ENCODE data around the gene TMEM223. TPM values are rescaled to one million over a fixed set of nuclear protein-coding genes. Genes with fewer than 3 reads are reported as not detected.
"Not testable (repeated sequence)": the region's sequence is repeated elsewhere in the genome, so short reads cannot be mapped to it uniquely, and the experiment has no call there.

Gene TMEM223
- total and polyA plus RNA-seq, 8 donors = 0.89 to 28.2 (median 12.5) TPM; not detected in 1

DNA sequence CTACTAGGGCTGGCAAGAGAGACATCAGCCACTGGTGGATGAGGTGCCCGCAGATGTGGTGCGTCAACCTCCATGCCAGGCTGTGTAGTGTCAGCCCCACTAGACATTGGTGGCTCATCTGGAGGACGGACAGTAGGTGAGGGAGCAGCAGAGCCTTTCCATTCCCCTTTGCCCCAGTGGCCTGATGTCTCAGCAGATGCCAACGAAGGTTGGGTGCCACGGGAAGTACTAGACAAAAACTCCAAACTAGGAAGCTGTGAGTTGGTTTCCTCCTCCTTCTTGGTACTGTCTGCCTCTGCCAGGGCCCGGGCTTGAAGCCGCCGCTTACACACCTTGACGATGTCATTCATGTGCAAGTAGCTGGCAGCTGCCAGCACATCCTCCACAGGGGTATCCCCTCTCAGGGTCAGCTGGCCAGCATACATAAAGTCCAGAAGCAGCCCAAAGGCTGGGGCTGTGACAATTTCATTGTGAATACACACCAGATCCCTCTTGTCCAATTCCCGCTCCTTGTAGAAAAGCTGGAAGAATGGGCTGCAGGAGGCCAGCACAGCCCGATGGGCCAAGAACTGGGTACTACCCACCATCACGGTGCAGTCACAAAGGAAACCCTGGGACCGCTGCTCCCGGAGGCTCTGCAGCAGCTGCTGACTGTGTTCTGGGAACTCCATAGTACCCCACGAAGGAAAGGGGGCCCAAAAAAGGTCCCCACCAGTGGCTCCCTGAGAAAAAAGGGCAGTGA lies 38.6 kb downstream of the TMEM223 start:
- Histone ChIP-seq H3K9me3 (no peaks in the 10 kb centered on the region), H3K27ac (peak overlapping the region; percentile 92 to 94 (median 93)), H3K4me3 (peak overlapping the region; percentile 47 to 67 (median 58)), H3K4me1 (peaks cover 16 to 62% (median 45%) of the 10 kb centered on the region in 4 donors), H3K27me3 (no peaks in the 10 kb centered on the region), H3K36me3 (peaks cover 3 to 28% (median 22%) of the 10 kb centered on the region in 4 donors)
- no peak for DNase-seq
- intact Hi-C loops (cut with DNase I; ENCODE audit: low total_unique reads) = no loop called here
- TF ChIP-seq, protein P1, sequence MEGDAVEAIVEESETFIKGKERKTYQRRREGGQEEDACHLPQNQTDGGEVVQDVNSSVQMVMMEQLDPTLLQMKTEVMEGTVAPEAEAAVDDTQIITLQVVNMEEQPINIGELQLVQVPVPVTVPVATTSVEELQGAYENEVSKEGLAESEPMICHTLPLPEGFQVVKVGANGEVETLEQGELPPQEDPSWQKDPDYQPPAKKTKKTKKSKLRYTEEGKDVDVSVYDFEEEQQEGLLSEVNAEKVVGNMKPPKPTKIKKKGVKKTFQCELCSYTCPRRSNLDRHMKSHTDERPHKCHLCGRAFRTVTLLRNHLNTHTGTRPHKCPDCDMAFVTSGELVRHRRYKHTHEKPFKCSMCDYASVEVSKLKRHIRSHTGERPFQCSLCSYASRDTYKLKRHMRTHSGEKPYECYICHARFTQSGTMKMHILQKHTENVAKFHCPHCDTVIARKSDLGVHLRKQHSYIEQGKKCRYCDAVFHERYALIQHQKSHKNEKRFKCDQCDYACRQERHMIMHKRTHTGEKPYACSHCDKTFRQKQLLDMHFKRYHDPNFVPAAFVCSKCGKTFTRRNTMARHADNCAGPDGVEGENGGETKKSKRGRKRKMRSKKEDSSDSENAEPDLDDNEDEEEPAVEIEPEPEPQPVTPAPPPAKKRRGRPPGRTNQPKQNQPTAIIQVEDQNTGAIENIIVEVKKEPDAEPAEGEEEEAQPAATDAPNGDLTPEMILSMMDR (IDR thresholded peaks at IDR 0.05) = no peak
- TF ChIP-seq EP300 (IDR thresholded peaks at IDR 0.05) (no peak), POLR2A (IDR thresholded peaks at IDR 0.05) (no peak), POLR2AphosphoS5 (IDR thresholded peaks at IDR 0.05) (no peak)
- 46 to 76% (median 64%) methylated on average over 12 to 15 of the region's 15 CpGs for WGBS, 5 donors

DNA sequence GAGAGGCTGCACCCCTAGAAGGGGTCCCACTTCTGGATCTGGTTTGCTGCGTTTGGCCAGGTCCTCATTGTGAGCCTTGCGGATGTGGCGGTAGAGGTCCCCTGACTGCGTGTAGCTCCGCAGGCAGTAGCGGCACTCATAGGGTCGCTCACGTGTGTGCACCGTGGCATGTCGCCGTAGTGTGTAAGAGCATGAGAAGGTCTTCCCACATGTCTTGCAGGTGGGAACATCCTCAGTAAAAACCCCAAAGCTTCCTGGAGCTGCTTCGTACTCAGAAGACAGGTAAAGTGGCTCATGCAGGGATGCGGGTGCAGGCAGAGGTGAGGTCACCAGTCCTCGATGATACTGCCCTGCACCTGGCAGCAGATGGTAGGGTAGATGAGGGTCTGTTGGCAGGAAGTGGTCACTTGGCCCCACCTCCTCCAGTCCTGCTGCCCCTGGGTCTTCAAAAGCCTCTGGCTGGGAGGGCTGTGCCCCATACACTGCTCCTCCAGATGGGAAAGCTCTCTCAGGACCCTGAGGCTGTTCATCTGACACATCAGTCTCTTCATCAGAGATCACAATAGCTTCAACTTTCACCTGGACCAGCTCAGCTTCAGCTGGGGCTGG lies 39.5 kb downstream of the TMEM223 start:
- 94 to 96% (median 95%) methylated on average over 5 to 14 of the region's 14 CpGs for WGBS, 5 donors
- H3K27me3 ChIP-seq = no peaks in the 10 kb centered on the region
- peaks cover 16 to 64% (median 45%) of the 10 kb centered on the region in 4 donors for H3K4me1 ChIP-seq
- intact Hi-C loops (cut with DNase I; ENCODE audit: low total_unique reads) = no loop called here
- TF ChIP-seq POLR2AphosphoS5 (IDR thresholded peaks at IDR 0.05) (no peak), POLR2A (IDR thresholded peaks at IDR 0.05) (no peak), EP300 (IDR thresholded peaks at IDR 0.05) (no peak)
- TF ChIP-seq, protein P1 (IDR thresholded peaks at IDR 0.05) = no peak
- peaks cover 3 to 28% (median 22%) of the 10 kb centered on the region in 4 donors for H3K36me3 ChIP-seq
- peak overlapping the region in 1 of 5 donors; percentile 94 for H3K27ac ChIP-seq
- no peak for DNase-seq
- no peaks in the 10 kb centered on the region for H3K9me3 ChIP-seq
- no peak overlapping the region for H3K4me3 ChIP-seq

DNA sequence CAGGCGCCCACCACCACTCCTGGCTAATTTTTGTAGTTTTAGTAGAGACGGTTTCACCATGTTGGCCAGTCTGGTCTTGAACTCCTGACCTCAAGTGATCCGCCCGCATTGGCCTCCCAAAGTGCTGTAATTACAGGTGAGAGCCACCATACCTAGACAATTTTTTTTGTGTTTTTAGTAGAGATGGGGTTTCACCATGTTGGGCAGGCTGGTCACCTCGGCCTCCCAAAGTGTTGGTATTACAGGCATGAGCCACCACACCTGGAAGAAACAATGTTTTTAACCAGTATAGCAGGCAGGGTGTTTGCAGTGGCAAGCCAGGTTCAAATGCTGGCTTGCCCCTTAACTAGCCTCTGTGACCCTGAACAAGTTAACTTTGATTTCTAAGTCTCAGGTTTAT lies 41.9 kb downstream of the TMEM223 start:
- DNase-seq; H3K27me3 ChIP-seq; H3K4me3 ChIP-seq; intact Hi-C loops (cut with DNase I; ENCODE audit: low total_unique reads); H3K9me3 ChIP-seq: not testable (repeated sequence)
- Histone ChIP-seq H3K36me3 (peaks cover 3 to 28% (median 22%) of the 10 kb centered on the region in 4 donors), H3K4me1 (peaks cover 16 to 62% (median 45%) of the 10 kb centered on the region in 4 donors), H3K27ac (peak overlapping the region in 4 of 5 donors; percentile 19 to 66 (median 46))
- 86 to 98% (median 95%) methylated on average over 5 of the region's 5 CpGs for WGBS, 5 donors

DNA sequence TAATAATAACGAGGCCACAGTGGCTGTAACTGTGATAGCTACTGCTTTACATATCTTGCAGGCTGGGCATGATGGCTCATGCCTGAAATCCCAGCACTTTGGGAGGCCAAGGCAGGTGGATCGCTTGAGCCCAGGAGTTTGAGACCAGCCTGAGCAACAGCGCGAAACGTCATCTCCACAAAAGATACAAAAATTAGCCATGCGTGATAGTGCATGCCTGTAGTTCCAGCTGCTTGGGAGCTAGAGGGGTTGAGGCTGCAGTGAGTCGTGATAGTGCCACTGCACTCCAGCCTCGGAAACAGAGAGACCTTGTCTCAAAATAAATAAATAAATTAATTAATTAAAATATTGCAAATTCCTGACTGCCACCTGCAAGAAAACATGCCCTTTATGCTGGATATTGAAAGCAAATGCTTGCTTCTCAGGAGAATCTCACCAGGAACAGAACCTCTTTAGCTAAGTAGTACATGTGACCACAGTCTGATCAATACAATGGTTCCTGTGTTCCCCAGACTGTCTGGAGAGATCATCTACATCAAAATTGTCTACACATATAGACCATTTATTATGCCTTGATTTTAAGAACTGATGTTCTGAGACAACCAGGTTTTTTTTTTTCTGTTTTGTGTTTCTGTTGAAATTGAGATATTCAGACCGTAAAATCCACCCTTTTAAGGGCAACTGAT lies 44.2 kb downstream of the TMEM223 start:
- intact Hi-C loops (cut with DNase I; ENCODE audit: low total_unique reads) = no loop called here
- Histone ChIP-seq H3K36me3 (peaks cover 3 to 24% (median 19%) of the 10 kb centered on the region in 4 donors), H3K27ac (no peak overlapping the region), H3K27me3 (no peaks in the 10 kb centered on the region), H3K9me3 (no peaks in the 10 kb centered on the region), H3K4me3 (no peak overlapping the region), H3K4me1 (peaks cover 7 to 46% (median 28%) of the 10 kb centered on the region in 4 donors)
- no peak for DNase-seq
- no peak for TF ChIP-seq POLR2AphosphoS5 (IDR thresholded peaks at IDR 0.05)
- TF ChIP-seq POLR2A (IDR thresholded peaks at IDR 0.05) = no peak
- TF ChIP-seq, protein P1 (IDR thresholded peaks at IDR 0.05) = no peak
- no peak for TF ChIP-seq EP300 (IDR thresholded peaks at IDR 0.05)
- WGBS, 5 donors = 67 to 76% (median 70%) methylated on average over 9 of the region's 9 CpGs

Small RNAs within 50 kb of the gene (small RNA-seq; reads per million reads assigned to genes)
- gene MIR6514 (0.30 to 0.77 (median 0.46) reads per million in 4 donors), gene RNU6-118P (0 reads per million in 4 donors)

Other genes starting within 250 kb of the TMEM223 start
Only the 30 nearest of the 31 such genes appear.
- gene EEF1G, start 218.1 kb downstream of the TMEM223 start, total RNA-seq = 1,000 to 10,000 TPM in 1 of 5 donors, 100 to 1,000 TPM in 4; 671 to 1,412 (median 779) TPM
- gene EEF1G, start 218.1 kb downstream of the TMEM223 start, polyA plus RNA-seq = 1,000 to 10,000 TPM; 1,415 to 1,760 (median 1,525) TPM
- 10 to 100 TPM in 3 of 5 donors, 1 to 10 TPM in 2; 6.1 to 36.2 (median 12.3) TPM for gene TUT1, start 200.5 kb downstream of the TMEM223 start, total RNA-seq
- 10 to 100 TPM; 13.3 to 18.9 (median 16.3) TPM for gene TUT1, start 200.5 kb downstream of the TMEM223 start, polyA plus RNA-seq
- gene MTA2, start 190.1 kb downstream of the TMEM223 start, total RNA-seq = 100 to 1,000 TPM in 1 of 5 donors, 10 to 100 TPM in 4; 53.9 to 110 (median 85.3) TPM
- 10 to 100 TPM; 32.8 to 44.6 (median 34.7) TPM for gene MTA2, start 190.1 kb downstream of the TMEM223 start, polyA plus RNA-seq
- 100 to 1,000 TPM in 1 of 5 donors, 10 to 100 TPM in 4; 24.4 to 112 (median 51.8) TPM for gene EML3, start 179.2 kb downstream of the TMEM223 start, total RNA-seq
- 10 to 100 TPM; 68.1 to 71.3 (median 69.2) TPM for gene EML3, start 179.2 kb downstream of the TMEM223 start, polyA plus RNA-seq
- 1 to 10 TPM in 3 of 5 donors, under 1 TPM in 1, not detected in 1; 0.29 to 5.8 (median 2.8) TPM for gene ROM1, start 178.7 kb downstream of the TMEM223 start, total RNA-seq
- gene ROM1, start 178.7 kb downstream of the TMEM223 start, polyA plus RNA-seq = 10 to 100 TPM in 1 of 3 donors, 1 to 10 TPM in 2; 4.6 to 13.0 (median 5.1) TPM
- gene B3GAT3, start 170.0 kb downstream of the TMEM223 start, total RNA-seq = 10 to 100 TPM in 4 of 5 donors, 1 to 10 TPM in 1; 5.2 to 50.8 (median 13.8) TPM
- 10 to 100 TPM; 18.5 to 38.8 (median 27.6) TPM for gene B3GAT3, start 170.0 kb downstream of the TMEM223 start, polyA plus RNA-seq
- 100 to 1,000 TPM in 2 of 5 donors, 10 to 100 TPM in 3; 66.0 to 155 (median 95.5) TPM for gene GANAB, start 145.4 kb downstream of the TMEM223 start, total RNA-seq
- 10 to 100 TPM; 21.4 to 70.7 (median 66.2) TPM for gene GANAB, start 145.4 kb downstream of the TMEM223 start, polyA plus RNA-seq
- gene INTS5, start 138.7 kb downstream of the TMEM223 start, total RNA-seq = 10 to 100 TPM in 4 of 5 donors, 1 to 10 TPM in 1; 5.8 to 16.7 (median 15.1) TPM
- gene INTS5, start 138.7 kb downstream of the TMEM223 start, polyA plus RNA-seq = 1 to 10 TPM; 5.9 to 7.2 (median 7.2) TPM
- gene C11orf98, start 126.8 kb downstream of the TMEM223 start, total RNA-seq = 10 to 100 TPM in 4 of 5 donors, 1 to 10 TPM in 1; 5.8 to 58.2 (median 27.2) TPM
- gene C11orf98, start 126.8 kb downstream of the TMEM223 start, polyA plus RNA-seq = 100 to 1,000 TPM; 112 to 179 (median 139) TPM
- gene CSKMT, start 126.7 kb downstream of the TMEM223 start, total RNA-seq = 1 to 10 TPM in 4 of 5 donors, not detected in 1; 3.5 to 7.6 (median 4.9) TPM
- gene CSKMT, start 126.7 kb downstream of the TMEM223 start, polyA plus RNA-seq = 10 to 100 TPM in 2 of 3 donors, 1 to 10 TPM in 1; 8.7 to 25.5 (median 19.9) TPM
- gene UQCC3, start 120.3 kb downstream of the TMEM223 start, total RNA-seq = 10 to 100 TPM in 2 of 5 donors, 1 to 10 TPM in 3; 4.2 to 49.8 (median 8.1) TPM
- 10 to 100 TPM; 16.2 to 30.3 (median 20.9) TPM for gene UQCC3, start 120.3 kb downstream of the TMEM223 start, polyA plus RNA-seq
- 10 to 100 TPM in 3 of 5 donors, 1 to 10 TPM in 1, under 1 TPM in 1; 0.45 to 56.6 (median 10.3) TPM for gene LBHD1, start 119.7 kb downstream of the TMEM223 start, total RNA-seq
- gene LBHD1, start 119.7 kb downstream of the TMEM223 start, polyA plus RNA-seq = 1 to 10 TPM; 4.9 to 6.8 (median 5.5) TPM
- gene UBXN1, start 112.9 kb downstream of the TMEM223 start, total RNA-seq = 100 to 1,000 TPM in 3 of 5 donors, 10 to 100 TPM in 2; 78.6 to 236 (median 151) TPM
- gene UBXN1, start 112.9 kb downstream of the TMEM223 start, polyA plus RNA-seq = 100 to 1,000 TPM; 113 to 236 (median 194) TPM
- gene LRRN4CL, start 102.5 kb downstream of the TMEM223 start, total RNA-seq = 10 to 100 TPM in 2 of 5 donors, 1 to 10 TPM in 3; 4.0 to 20.0 (median 8.2) TPM
- 1 to 10 TPM; 1.6 to 4.6 (median 1.8) TPM for gene LRRN4CL, start 102.5 kb downstream of the TMEM223 start, polyA plus RNA-seq
- 100 to 1,000 TPM in 3 of 5 donors, 10 to 100 TPM in 2; 29.9 to 144 (median 110) TPM for gene BSCL2, start 84.6 kb downstream of the TMEM223 start, total RNA-seq
- 10 to 100 TPM; 63.4 to 95.9 (median 92.6) TPM for gene BSCL2, start 84.6 kb downstream of the TMEM223 start, polyA plus RNA-seq
- gene GNG3, start 84.3 kb downstream of the TMEM223 start, total RNA-seq = not detected
- gene GNG3, start 84.3 kb downstream of the TMEM223 start, polyA plus RNA-seq = under 1 TPM in 1 of 3 donors, not detected in 2; 0.75 TPM
- gene HNRNPUL2, start 64.5 kb downstream of the TMEM223 start, total RNA-seq = 10 to 100 TPM; 10.3 to 73.5 (median 36.0) TPM
- 10 to 100 TPM; 25.1 to 28.6 (median 27.3) TPM for gene HNRNPUL2, start 64.5 kb downstream of the TMEM223 start, polyA plus RNA-seq
- gene TTC9C, start 63.5 kb downstream of the TMEM223 start, total RNA-seq = 10 to 100 TPM in 1 of 5 donors, 1 to 10 TPM in 3, under 1 TPM in 1; 0.89 to 26.6 (median 8.2) TPM
- gene TTC9C, start 63.5 kb downstream of the TMEM223 start, polyA plus RNA-seq = 10 to 100 TPM; 16.6 to 33.6 (median 26.0) TPM
- gene ZBTB3, start 37.8 kb downstream of the TMEM223 start, total RNA-seq = 10 to 100 TPM in 2 of 5 donors, 1 to 10 TPM in 2, not detected in 1; 4.2 to 16.5 (median 9.5) TPM
- gene ZBTB3, start 37.8 kb downstream of the TMEM223 start, polyA plus RNA-seq = 1 to 10 TPM; 3.3 to 6.9 (median 3.4) TPM
- gene POLR2G, start 30.4 kb downstream of the TMEM223 start, total RNA-seq = 10 to 100 TPM in 4 of 5 donors, 1 to 10 TPM in 1; 3.8 to 95.5 (median 23.9) TPM
- 100 to 1,000 TPM in 1 of 3 donors, 10 to 100 TPM in 2; 85.8 to 119 (median 88.7) TPM for gene POLR2G, start 30.4 kb downstream of the TMEM223 start, polyA plus RNA-seq
- gene TAF6L, start 20.6 kb downstream of the TMEM223 start, total RNA-seq = 10 to 100 TPM in 4 of 5 donors, 1 to 10 TPM in 1; 4.6 to 35.0 (median 11.0) TPM
- 10 to 100 TPM in 2 of 3 donors, 1 to 10 TPM in 1; 7.5 to 19.7 (median 19.3) TPM for gene TAF6L, start 20.6 kb downstream of the TMEM223 start, polyA plus RNA-seq
- gene TMEM179B, start 4.6 kb downstream of the TMEM223 start, total RNA-seq = 100 to 1,000 TPM in 1 of 5 donors, 10 to 100 TPM in 3, not detected in 1; 26.1 to 135 (median 85.5) TPM
- 10 to 100 TPM; 28.3 to 68.6 (median 32.1) TPM for gene TMEM179B, start 4.6 kb downstream of the TMEM223 start, polyA plus RNA-seq
- 10 to 100 TPM; 30.7 to 83.5 (median 56.5) TPM for gene NXF1, start 13.4 kb upstream of the TMEM223 start, total RNA-seq
- 100 to 1,000 TPM in 1 of 3 donors, 10 to 100 TPM in 2; 23.5 to 138 (median 49.6) TPM for gene NXF1, start 13.4 kb upstream of the TMEM223 start, polyA plus RNA-seq
- 10 to 100 TPM in 4 of 5 donors, 1 to 10 TPM in 1; 8.2 to 48.1 (median 24.2) TPM for gene STX5, start 40.0 kb upstream of the TMEM223 start, total RNA-seq
- gene STX5, start 40.0 kb upstream of the TMEM223 start, polyA plus RNA-seq = 10 to 100 TPM; 21.7 to 44.6 (median 29.3) TPM
- gene TEX54, start 40.8 kb upstream of the TMEM223 start, total RNA-seq = not detected
- not detected for gene TEX54, start 40.8 kb upstream of the TMEM223 start, polyA plus RNA-seq
- 10 to 100 TPM; 27.7 to 57.6 (median 41.2) TPM for gene WDR74, start 47.6 kb upstream of the TMEM223 start, total RNA-seq
- gene WDR74, start 47.6 kb upstream of the TMEM223 start, polyA plus RNA-seq = 10 to 100 TPM; 47.2 to 67.9 (median 48.8) TPM
- 100 to 1,000 TPM in 4 of 5 donors, 10 to 100 TPM in 1; 70.7 to 255 (median 141) TPM for gene SLC3A2, start 88.9 kb upstream of the TMEM223 start, total RNA-seq
- 100 to 1,000 TPM in 1 of 3 donors, 10 to 100 TPM in 2; 36.0 to 176 (median 51.6) TPM for gene SLC3A2, start 88.9 kb upstream of the TMEM223 start, polyA plus RNA-seq
- gene CHRM1, start 129.4 kb upstream of the TMEM223 start, total RNA-seq = 10 to 100 TPM in 1 of 5 donors, 1 to 10 TPM in 2, under 1 TPM in 1, not detected in 1; 0.73 to 19.4 (median 6.6) TPM
- under 1 TPM in 2 of 3 donors, not detected in 1; 0.12 to 0.48 TPM for gene CHRM1, start 129.4 kb upstream of the TMEM223 start, polyA plus RNA-seq
- gene SLC22A6, start 193.0 kb upstream of the TMEM223 start, total RNA-seq = not detected
- gene SLC22A6, start 193.0 kb upstream of the TMEM223 start, polyA plus RNA-seq = not detected
- not detected for gene SLC22A8, start 223.8 kb upstream of the TMEM223 start, total RNA-seq
- gene SLC22A8, start 223.8 kb upstream of the TMEM223 start, polyA plus RNA-seq = not detected